Pancreas (tissue), 10 donors: Measurements from ENCODE around the gene SS18L1. TPM values are rescaled to one million over a fixed set of nuclear protein-coding genes. Genes with fewer than 3 reads are reported as not detected.
A peak's percentile ranks its signal among the peaks of the same experiment; 100 is the strongest.

Experiments used
- ATAC-seq, 4 donors: fragments of 200-7000 bp; cut with Tn5 transposase; one replicate each; pipeline versions ENCODE4 v1.8.0 to v1.9.1; 2020; ENCODE audit warnings: mild to moderate bottlenecking in 4 of 4, moderate library complexity in 4 of 4
- DNase-seq, 6 donors: peaks; one replicate each; pipeline ENCODE4 v3.0.0-alpha.2; 2020
- FAIRE-seq: peaks from 2 replicates; lab custom pipeline; 2012; peaks lifted over from hg19 to GRCh38; lab: Jason Lieb, UNC
- H3K27ac ChIP-seq, 4 donors: fragments of 200-600 bp; sonication (generic); 1 replicate in 3 of 4; 2 replicates in 1 of 4; pipeline versions ENCODE4 v1.5.0 to v1.8.0; 2020
- H3K27me3 ChIP-seq, 4 donors: fragments of 200-600 bp; one replicate each; pipeline ENCODE4 v1.8.0; 2021
- H3K36me3 ChIP-seq, 3 donors: fragments of 200-600 bp; sonication (generic) in 1 of 3; one replicate each; pipeline versions ENCODE4 v1.5.0 to v1.8.0; 2020 to 2021
- H3K4me1 ChIP-seq, 3 donors: fragments of 200-600 bp; one replicate each; pipeline ENCODE4 v1.8.0; 2021
- H3K4me3 ChIP-seq, 4 donors: fragments of 200-600 bp; sonication (generic) in 2 of 4; one replicate each; pipeline versions ENCODE4 v1.5.0 to v1.8.0; 2020 to 2021
- H3K9me3 ChIP-seq, 4 donors: fragments of 200-600 bp; one replicate each; pipeline ENCODE4 v1.8.0; 2021
- CTCF ChIP-seq, 4 donors: fragments of 200-600 bp; sonication (generic) in 3 of 4; IDR thresholded peaks; one replicate each; pipeline versions ENCODE4 v1.5.0 to v1.8.0; 2021; ENCODE audit warnings: antibody characterized with exemption in 4 of 4
- WGBS, 2 donors: extraction: QIAGEN DNeasy Blood & Tissue Kit; methylation state at CpG; one replicate each; pipeline ENCODE4 v1.1.7; 2013; 5-methylcytosine and 5-hydroxymethylcytosine counted together
- intact Hi-C, 3 donors: fragments of 100-400 bp; cut with DNase I; formaldehyde crosslinking; loops; one replicate each; pipeline versions ENCODE4 v1.11.1 to v1.14.2; 2022
- polyA plus RNA-seq, 2 donors: library from polyadenylated mRNA; stranded (reverse); fragments of 200-250 nt; gene quantifications; one replicate each; pipeline ENCODE4 v1.2.3, GENCODE V29; 2013
- total RNA-seq, 6 donors: library from RNA; stranded (reverse); fragmentation: NEBNext Ultra II Directional in 4 of 6; extraction: Animal tissue kit (Norgen Biotek cat#: 25700) in 4 of 6; gene quantifications; one replicate each; pipeline versions ENCODE4 v1.2.1 to v1.2.4, GENCODE V29; 2021 to 2023
- donor health status: healthy with polysubstance abuse.
- donor health status: DM: no; HTN: no; CAD: no; lungs with moderate emphysema.
- donor health status: DM: no; HTN: no; CAD: no.
- donor health status: control.
- donor health status: control.
- donor health status: Bipolar disorder and iron deficiency.
- donor health status: DM: yes; HTN: yes; CAD: no.
- donor health status: DM: no; HTN: no; CAD: no.
- donor health status: DM: no; HTN: no; CAD: no.
- donor health status: DM: yes; HTN: yes; CAD: no.

SS18L1 gene
- total and polyA plus RNA-seq, 8 donors: 6.6 to 19.3 (median 8.4) TPM

GRCh38 chr20:62195075-62195405 lies 51.5 kb downstream of the SS18L1 start:
- no peaks in the 10 kb centered on the region for H3K9me3 ChIP-seq
- DNase-seq: peak in 2 of 6 donors; percentile 0 to 5
- no peaks in the 10 kb centered on the region for H3K27me3 ChIP-seq
- H3K4me1 ChIP-seq: no peaks in the 10 kb centered on the region
- FAIRE-seq: no peak
- no peak for TF ChIP-seq CTCF (IDR thresholded peaks at IDR 0.05)
- WGBS, 2 donors: 83 to 85% methylated on average over 8 of the region's 8 CpGs
- no peak for ATAC-seq
- no peak overlapping the region for H3K4me3 ChIP-seq
- intact Hi-C loops: no loop called here
- H3K36me3 ChIP-seq: peaks cover 3 to 40% (median 5%) of the 10 kb centered on the region in 3 donors
- no peak overlapping the region for H3K27ac ChIP-seq

GRCh38 chr20:62195736-62196135 lies 52.2 kb downstream of the SS18L1 start:
- intact Hi-C loops: no loop called here
- Histone ChIP-seq H3K27me3 (no peaks in the 10 kb centered on the region), H3K27ac (no peak overlapping the region), H3K9me3 (no peaks in the 10 kb centered on the region), H3K36me3 (peaks cover 5 to 44% (median 10%) of the 10 kb centered on the region in 3 donors), H3K4me1 (no peaks in the 10 kb centered on the region), H3K4me3 (no peak overlapping the region)
- 93 to 95% methylated on average over 10 of the region's 10 CpGs for WGBS, 2 donors
- ATAC-seq (no peak), DNase-seq (peak in 3 of 6 donors; percentile 4 to 36 (median 21)), FAIRE-seq (no peak)
- TF ChIP-seq CTCF (IDR thresholded peaks at IDR 0.05): no peak

- intact Hi-C loops: no loop called here
- no peak overlapping the region for H3K27ac ChIP-seq
- no peak for FAIRE-seq
- WGBS, 2 donors: 93 to 98% methylated on average over 10 of the region's 10 CpGs
- no peaks in the 10 kb centered on the region for H3K4me1 ChIP-seq
- no peak for ATAC-seq
- no peak for TF ChIP-seq CTCF (IDR thresholded peaks at IDR 0.05)
- H3K27me3 ChIP-seq: no peaks in the 10 kb centered on the region
- H3K36me3 ChIP-seq: peaks cover 5 to 47% (median 16%) of the 10 kb centered on the region in 3 donors
- DNase-seq: peak in 1 of 6 donors; percentile 16
- no peaks in the 10 kb centered on the region for H3K9me3 ChIP-seq
- no peak overlapping the region for H3K4me3 ChIP-seq
Observed at GRCh38 chr20:62196286-62196685, 52.7 kb downstream of the SS18L1 start.

- Histone ChIP-seq H3K9me3 (no peaks in the 10 kb centered on the region), H3K4me1 (no peaks in the 10 kb centered on the region), H3K36me3 (peaks cover 5 to 49% (median 16%) of the 10 kb centered on the region in 3 donors), H3K27ac (no peak overlapping the region), H3K4me3 (no peak overlapping the region), H3K27me3 (no peaks in the 10 kb centered on the region)
- 87 to 98% methylated on average over 9 of the region's 9 CpGs for WGBS, 2 donors
- ATAC-seq: no peak
- no peak for FAIRE-seq
- no peak for TF ChIP-seq CTCF (IDR thresholded peaks at IDR 0.05)
- intact Hi-C loops: no loop called here
- peak in 2 of 6 donors; percentile 13 to 28 for DNase-seq
Observed at GRCh38 chr20:62197311-62197710, 53.7 kb downstream of the SS18L1 start.

GRCh38 chr20:62197801-62198200 lies 54.2 kb downstream of the SS18L1 start:
- Histone ChIP-seq H3K36me3 (peaks cover 5 to 49% (median 16%) of the 10 kb centered on the region in 3 donors), H3K4me1 (no peaks in the 10 kb centered on the region), H3K4me3 (no peak overlapping the region), H3K27me3 (no peaks in the 10 kb centered on the region), H3K27ac (no peak overlapping the region), H3K9me3 (no peaks in the 10 kb centered on the region)
- TF ChIP-seq CTCF (IDR thresholded peaks at IDR 0.05): no peak
- ATAC-seq: no peak
- peak in 3 of 6 donors; percentile 12 to 48 (median 36) for DNase-seq
- intact Hi-C loops: no loop called here
- no peak for FAIRE-seq
- WGBS, 2 donors: 91 to 95% methylated on average over 18 of the region's 18 CpGs
